ENCODE results near the gene PITPNM3. TPM values are rescaled to one million over a fixed set of nuclear protein-coding genes. Genes with fewer than 3 reads are reported as not detected.

The PITPNM3 gene
- total RNA-seq, 4 donors from 2014 or later: 2.1 to 5.4 (median 4.0) TPM

GRCh38 chr17:6554871-6555330 is 1.5 kb downstream of the PITPNM3 start:
- Histone ChIP-seq H3K9me3 (no peaks in the 10 kb centered on the region), H3K27ac (peak overlapping the region in 1 of 4 donors; percentile 44), H3K4me1 (peaks cover 0 to 17% (median 7%) of the 10 kb centered on the region in 4 donors), H3K4me3 (peak overlapping the region in 2 of 4 donors; percentile 68 to 74), H3K36me3 (no peaks in the 10 kb centered on the region), H3K27me3 (no peaks in the 10 kb centered on the region)
- DNase-seq: no peak
- TF ChIP-seq POLR2A (IDR thresholded peaks at IDR 0.05) (no peak), CTCF (IDR thresholded peaks at IDR 0.05) (no peak)

- Histone ChIP-seq H3K9me3 (no peaks in the 10 kb centered on the region), H3K4me1 (peaks cover 0 to 17% (median 7%) of the 10 kb centered on the region in 4 donors), H3K36me3 (no peaks in the 10 kb centered on the region), H3K4me3 (no peak overlapping the region), H3K27ac (peak overlapping the region in 1 of 4 donors; percentile 44), H3K27me3 (no peaks in the 10 kb centered on the region)
- DNase-seq: no peak
- TF ChIP-seq POLR2A (IDR thresholded peaks at IDR 0.05) (no peak), CTCF (IDR thresholded peaks at IDR 0.05) (no peak)
Measured at GRCh38 chr17:6554342-6554741, 2.0 kb downstream of the PITPNM3 start.

GRCh38 chr17:6551869-6552531 is 4.4 kb downstream of the PITPNM3 start:
- Histone ChIP-seq H3K36me3 (no peaks in the 10 kb centered on the region), H3K4me1 (peaks cover 0 to 26% (median 7%) of the 10 kb centered on the region in 4 donors), H3K9me3 (no peaks in the 10 kb centered on the region), H3K4me3 (no peak overlapping the region), H3K27me3 (no peaks in the 10 kb centered on the region), H3K27ac (peak overlapping the region in 2 of 4 donors; percentile 69 to 72)
- TF ChIP-seq CTCF (IDR thresholded peaks at IDR 0.05) (no peak), POLR2A (IDR thresholded peaks at IDR 0.05) (no peak)
- peak in 2 of 3 donors; percentile 58 to 69 for DNase-seq

- peak overlapping the region in 1 of 4 donors; percentile 69 for H3K27ac ChIP-seq
- no peak for DNase-seq
Measured at GRCh38 chr17:6551356-6551755, 5.0 kb downstream of the PITPNM3 start.

GRCh38 chr17:6549384-6550036 is 6.8 kb downstream of the PITPNM3 start:
- TF ChIP-seq CTCF (IDR thresholded peaks at IDR 0.05) (no peak), POLR2A (IDR thresholded peaks at IDR 0.05) (no peak)
- peak overlapping the region in 1 of 4 donors; percentile 69 for H3K27ac ChIP-seq
- no peak for DNase-seq
- peaks cover 0 to 16% (median 0%) of the 10 kb centered on the region in 4 donors for H3K4me1 ChIP-seq
- no peaks in the 10 kb centered on the region for H3K27me3 ChIP-seq
- no peak overlapping the region for H3K4me3 ChIP-seq
- H3K9me3 ChIP-seq: no peaks in the 10 kb centered on the region
- no peaks in the 10 kb centered on the region for H3K36me3 ChIP-seq

More at GRCh38 chr17:6551356-6551755, 5.0 kb downstream of the PITPNM3 start:
- no peaks in the 10 kb centered on the region for H3K27me3 ChIP-seq
- H3K4me1 ChIP-seq: peaks cover 0 to 26% (median 7%) of the 10 kb centered on the region in 4 donors
- TF ChIP-seq POLR2A (IDR thresholded peaks at IDR 0.05) (no peak), CTCF (IDR thresholded peaks at IDR 0.05) (no peak)
- no peak overlapping the region for H3K4me3 ChIP-seq
- H3K36me3 ChIP-seq: no peaks in the 10 kb centered on the region
- no peaks in the 10 kb centered on the region for H3K9me3 ChIP-seq
